GM21390 (cell line): Measurements from ENCODE around the gene IRS2.

Experiments
- ATAC-seq: cut with Tn5 transposase; IDR thresholded peaks from one replicate; pipeline ENCODE4 v1.9.1; 2021; ENCODE audit not compliant: unreplicated experiment

Gene IRS2

GRCh38 chr13:109760402-109760801 lies 26.0 kb downstream of the IRS2 start:
- ATAC-seq = no peak

GRCh38 chr13:109759609-109760008 lies 26.8 kb downstream of the IRS2 start:
- no peak for ATAC-seq

- ATAC-seq = no peak
Observed at GRCh38 chr13:109758937-109759480, 27.4 kb downstream of the IRS2 start.

- no peak for ATAC-seq
Observed at GRCh38 chr13:109756778-109757177, 29.6 kb downstream of the IRS2 start.

GRCh38 chr13:109755997-109756396 lies 30.4 kb downstream of the IRS2 start:
- ATAC-seq = no peak

- no peak for ATAC-seq
Observed at GRCh38 chr13:109755551-109755950, 30.8 kb downstream of the IRS2 start.

GRCh38 chr13:109751477-109751876 lies 34.9 kb downstream of the IRS2 start:
- ATAC-seq = no peak

- no peak for ATAC-seq
Observed at GRCh38 chr13:109750221-109750775, 36.1 kb downstream of the IRS2 start.

GRCh38 chr13:109749365-109749764 lies 37.0 kb downstream of the IRS2 start:
- ATAC-seq = no peak

GRCh38 chr13:109748677-109749076 lies 37.7 kb downstream of the IRS2 start:
- no peak for ATAC-seq

- ATAC-seq = no peak
Observed at GRCh38 chr13:109747524-109747923, 38.9 kb downstream of the IRS2 start.

- no peak for ATAC-seq
Observed at GRCh38 chr13:109746364-109746763, 40.0 kb downstream of the IRS2 start.

- ATAC-seq = no peak
Observed at GRCh38 chr13:109745702-109746101, 40.7 kb downstream of the IRS2 start.

GRCh38 chr13:109745060-109745459 lies 41.3 kb downstream of the IRS2 start:
- ATAC-seq = no peak

GRCh38 chr13:109744512-109745051 lies 41.8 kb downstream of the IRS2 start:
- no peak for ATAC-seq

GRCh38 chr13:109743706-109744453 lies 42.5 kb downstream of the IRS2 start:
- ATAC-seq = no peak

GRCh38 chr13:109741966-109742365 lies 44.4 kb downstream of the IRS2 start:
- no peak for ATAC-seq

GRCh38 chr13:109740721-109741120 lies 45.7 kb downstream of the IRS2 start:
- no peak for ATAC-seq

GRCh38 chr13:109740121-109740520 lies 46.3 kb downstream of the IRS2 start:
- ATAC-seq = no peak

- no peak for ATAC-seq
Observed at GRCh38 chr13:109738298-109738746, 48.1 kb downstream of the IRS2 start.

GRCh38 chr13:109737606-109738005 lies 48.8 kb downstream of the IRS2 start:
- no peak for ATAC-seq

- ATAC-seq = no peak
Observed at GRCh38 chr13:109737046-109737573, 49.3 kb downstream of the IRS2 start.
